Cardiac fibroblast (primary cell): Measurements from ENCODE around the gene IFNG.

Experiments used
- DNase-seq, 2 donors: peaks; one replicate each; pipeline versions ENCODE4 v3.0.0 to v3.0.0-alpha.2; 2010; ENCODE audit warnings: low read depth in 2 of 2
- H3K4me3 ChIP-seq, 2 donors: replicated peaks in 1 of 2; 1 replicate in 1 of 2; 2 replicates in 1 of 2; pipeline ENCODE4 v1.5.1; 2011; ENCODE audit warnings: low read depth in 2 of 2, low read length in 2 of 2, mild to moderate bottlenecking in 2 of 2, moderate library complexity in 1 of 2
- TF ChIP-seq, protein P1 (sequence below): IDR thresholded peaks from one replicate; pipeline ENCODE4 v1.5.1; 2011; ENCODE audit warnings: low read depth, mild to moderate bottlenecking, low read length, inconsistent platforms

IFNG gene

DNA sequence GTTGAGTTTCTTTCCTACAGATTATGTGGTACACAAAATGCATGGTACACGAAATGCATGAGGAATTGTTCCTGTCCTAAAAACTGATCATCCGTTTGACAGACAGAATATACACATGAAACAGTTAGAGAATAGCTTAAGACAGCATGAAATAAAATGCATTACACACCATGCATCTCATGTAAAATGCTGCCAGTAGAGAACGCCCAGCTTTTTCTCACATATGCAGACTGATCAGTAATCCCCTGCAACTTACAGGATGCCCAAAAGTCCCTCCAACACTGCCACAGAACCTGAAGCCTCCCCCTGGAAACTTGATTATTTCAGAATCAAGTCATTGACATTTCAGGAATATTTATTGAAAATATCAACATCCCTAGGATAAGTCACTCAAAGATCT is 24.0 kb downstream of the IFNG start:
- TF ChIP-seq, protein P1, sequence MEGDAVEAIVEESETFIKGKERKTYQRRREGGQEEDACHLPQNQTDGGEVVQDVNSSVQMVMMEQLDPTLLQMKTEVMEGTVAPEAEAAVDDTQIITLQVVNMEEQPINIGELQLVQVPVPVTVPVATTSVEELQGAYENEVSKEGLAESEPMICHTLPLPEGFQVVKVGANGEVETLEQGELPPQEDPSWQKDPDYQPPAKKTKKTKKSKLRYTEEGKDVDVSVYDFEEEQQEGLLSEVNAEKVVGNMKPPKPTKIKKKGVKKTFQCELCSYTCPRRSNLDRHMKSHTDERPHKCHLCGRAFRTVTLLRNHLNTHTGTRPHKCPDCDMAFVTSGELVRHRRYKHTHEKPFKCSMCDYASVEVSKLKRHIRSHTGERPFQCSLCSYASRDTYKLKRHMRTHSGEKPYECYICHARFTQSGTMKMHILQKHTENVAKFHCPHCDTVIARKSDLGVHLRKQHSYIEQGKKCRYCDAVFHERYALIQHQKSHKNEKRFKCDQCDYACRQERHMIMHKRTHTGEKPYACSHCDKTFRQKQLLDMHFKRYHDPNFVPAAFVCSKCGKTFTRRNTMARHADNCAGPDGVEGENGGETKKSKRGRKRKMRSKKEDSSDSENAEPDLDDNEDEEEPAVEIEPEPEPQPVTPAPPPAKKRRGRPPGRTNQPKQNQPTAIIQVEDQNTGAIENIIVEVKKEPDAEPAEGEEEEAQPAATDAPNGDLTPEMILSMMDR: no peak
- no peak overlapping the region for H3K4me3 ChIP-seq
- no peak for DNase-seq

DNA sequence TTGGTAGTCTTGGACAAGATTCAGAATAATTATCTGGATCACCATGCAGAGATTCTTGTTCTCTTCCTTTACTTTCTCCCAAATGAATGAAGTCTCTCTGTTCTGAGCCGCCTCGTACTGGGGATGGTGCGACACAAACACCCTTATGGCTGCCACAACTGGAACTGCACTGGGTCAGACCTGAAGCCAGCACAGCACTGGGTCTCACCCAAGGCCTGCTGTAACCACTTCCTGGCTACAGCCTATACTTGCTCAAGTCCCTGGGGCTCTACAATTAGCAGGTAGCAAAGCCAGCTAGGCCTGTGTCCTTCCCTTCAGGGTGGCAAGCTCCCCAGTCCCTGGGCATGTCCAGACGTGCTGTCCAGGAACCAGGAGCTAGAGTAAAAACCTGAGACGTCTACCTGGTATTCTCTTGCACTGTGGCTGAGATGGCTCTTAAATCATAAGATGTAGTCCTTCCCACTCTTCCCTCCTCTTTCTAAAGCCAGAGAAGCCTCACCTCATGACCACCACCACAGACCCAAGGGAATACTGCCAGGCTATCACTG is 27.6 kb downstream of the IFNG start:
- no peak overlapping the region for H3K4me3 ChIP-seq
- DNase-seq: no peak
- TF ChIP-seq, protein P1: no peak

- TF ChIP-seq, protein P1: no peak
- DNase-seq: no peak
- no peak overlapping the region for H3K4me3 ChIP-seq
Measured at GRCh38 chr12:68129979-68130378, 29.6 kb downstream of the IFNG start.

DNA sequence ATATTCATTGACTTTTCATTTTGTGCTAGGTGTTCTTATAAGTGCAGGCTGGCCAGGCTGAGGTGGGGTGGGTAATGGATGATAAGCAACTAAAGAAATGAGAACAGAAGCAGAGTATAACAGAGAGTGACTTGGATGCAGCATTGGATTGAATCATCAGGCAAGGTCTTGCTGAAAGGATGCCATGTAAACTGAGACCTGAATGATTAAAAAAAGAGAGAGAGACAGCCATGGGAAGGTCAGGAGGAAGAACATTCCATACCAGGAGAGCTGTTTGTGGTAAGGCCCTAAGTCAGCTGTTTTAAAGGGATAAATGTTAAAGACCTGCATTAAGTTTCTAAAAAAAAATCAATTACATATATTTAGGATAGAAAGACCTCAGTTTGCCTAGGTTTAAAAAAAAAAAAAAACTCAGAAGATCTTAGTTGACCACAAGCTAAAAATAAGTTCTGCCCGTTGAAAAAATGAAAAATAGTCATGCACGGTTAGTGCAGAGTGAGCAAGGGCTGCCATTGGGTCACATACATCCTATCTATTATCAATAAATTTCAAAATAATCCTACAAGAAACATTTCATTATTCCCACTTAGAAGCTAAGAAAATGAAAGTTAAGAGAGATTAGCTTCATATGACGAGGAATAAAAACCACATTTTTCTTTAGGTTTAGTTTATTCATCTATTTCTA is 37.2 kb downstream of the IFNG start:
- H3K4me3 ChIP-seq: no peak overlapping the region
- TF ChIP-seq, protein P1: no peak
- DNase-seq: no peak

GRCh38 chr12:68121143-68121542 is 38.4 kb downstream of the IFNG start:
- TF ChIP-seq, protein P1: no peak
- no peak overlapping the region for H3K4me3 ChIP-seq
- DNase-seq: no peak

DNA sequence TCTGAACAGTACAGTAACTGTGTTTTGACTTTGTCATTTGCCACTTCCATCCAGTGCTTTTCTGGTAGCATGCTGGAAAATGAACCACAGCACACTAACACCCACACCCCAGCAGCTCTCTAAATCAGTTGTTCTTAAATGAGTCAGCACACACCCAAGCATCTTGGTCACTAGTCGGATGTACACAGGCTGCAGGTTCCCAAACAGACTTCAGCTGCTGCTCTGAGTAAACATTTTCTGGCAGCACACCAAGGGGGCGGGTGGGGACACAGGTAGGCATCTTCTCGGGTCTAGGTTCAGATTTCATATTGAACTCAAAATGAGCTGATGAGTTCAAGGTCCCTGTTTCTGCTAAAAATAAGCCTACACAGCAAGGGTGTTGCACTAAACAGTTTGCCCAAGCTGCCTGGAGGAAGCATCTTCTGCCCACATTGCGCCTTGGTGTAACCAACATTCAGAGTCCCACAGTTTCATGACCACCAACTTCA is 39.8 kb downstream of the IFNG start:
- no peak for DNase-seq
- H3K4me3 ChIP-seq: no peak overlapping the region
- TF ChIP-seq, protein P1: no peak

DNA sequence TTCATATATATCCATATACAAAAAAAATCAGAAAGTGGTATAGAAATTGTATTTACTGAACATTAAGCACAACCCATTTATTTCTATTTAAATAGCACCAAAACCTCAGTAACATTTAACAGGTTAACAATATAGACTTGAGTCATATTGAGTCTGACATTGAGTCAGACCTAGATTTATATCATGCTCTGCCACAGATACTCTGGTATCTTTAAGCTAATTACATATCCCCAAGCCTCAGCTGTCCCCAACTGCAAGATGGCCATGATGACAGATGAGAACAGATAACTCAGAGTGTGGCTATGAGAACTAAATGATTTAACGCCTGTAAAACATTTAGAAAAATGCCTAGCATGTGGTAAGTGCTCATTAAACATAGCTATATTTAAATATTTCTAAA is 40.3 kb downstream of the IFNG start:
- no peak for DNase-seq
- no peak overlapping the region for H3K4me3 ChIP-seq

More for the DNA sequence above, 40.3 kb downstream of the IFNG start:
- TF ChIP-seq, protein P1: no peak
